HG02759 (cell line): ENCODE measurements around the gene CYGB.

Source experiments
- ATAC-seq: cut with Tn5 transposase; IDR thresholded peaks from one replicate; pipeline ENCODE4 v1.9.1; 2021; ENCODE audit warnings: mild to moderate bottlenecking, moderate library complexity; ENCODE audit not compliant: unreplicated experiment

Gene CYGB

DNA sequence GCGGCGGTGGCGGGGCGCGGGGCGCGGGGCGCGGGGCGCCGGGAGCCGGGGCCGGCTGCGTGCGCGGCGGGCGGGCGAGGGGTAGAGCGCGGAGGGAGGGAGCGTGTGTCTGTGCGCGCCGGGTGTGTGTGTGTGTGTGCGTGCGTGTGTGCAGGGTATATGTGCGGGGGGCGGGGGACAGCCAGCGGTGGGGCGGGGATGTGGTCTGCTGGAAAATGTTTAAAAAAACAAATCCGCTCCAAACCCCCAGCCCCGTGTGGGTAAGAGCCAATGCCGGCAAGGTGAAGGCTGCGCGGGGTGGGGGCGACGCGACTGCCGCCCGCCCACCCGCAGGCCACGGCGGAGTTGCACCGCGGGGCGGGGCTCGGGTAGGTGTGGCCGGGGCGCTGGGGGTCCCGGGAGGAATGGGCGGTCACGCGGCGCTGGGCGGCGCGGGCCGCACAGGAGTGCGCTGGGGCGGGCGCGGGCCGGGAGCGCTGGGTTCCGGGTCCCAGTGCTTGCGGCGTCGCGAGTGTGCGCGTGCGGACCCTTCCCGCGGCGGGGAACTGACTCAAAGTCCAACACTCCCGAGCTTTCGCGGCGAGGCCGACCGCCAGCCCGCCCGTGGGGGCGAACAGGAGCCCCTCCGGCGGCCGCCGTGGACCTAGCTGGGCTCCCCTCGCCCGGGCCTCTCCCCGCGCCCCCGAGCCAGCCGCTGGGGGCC lies at the start of gene CYGB:
Gene CYGB (minus strand): TSS at position 132 of the 703 bp plus-strand sequence. CDS start 167 bp downstream, outside the sequence.
- no peak for ATAC-seq

DNA sequence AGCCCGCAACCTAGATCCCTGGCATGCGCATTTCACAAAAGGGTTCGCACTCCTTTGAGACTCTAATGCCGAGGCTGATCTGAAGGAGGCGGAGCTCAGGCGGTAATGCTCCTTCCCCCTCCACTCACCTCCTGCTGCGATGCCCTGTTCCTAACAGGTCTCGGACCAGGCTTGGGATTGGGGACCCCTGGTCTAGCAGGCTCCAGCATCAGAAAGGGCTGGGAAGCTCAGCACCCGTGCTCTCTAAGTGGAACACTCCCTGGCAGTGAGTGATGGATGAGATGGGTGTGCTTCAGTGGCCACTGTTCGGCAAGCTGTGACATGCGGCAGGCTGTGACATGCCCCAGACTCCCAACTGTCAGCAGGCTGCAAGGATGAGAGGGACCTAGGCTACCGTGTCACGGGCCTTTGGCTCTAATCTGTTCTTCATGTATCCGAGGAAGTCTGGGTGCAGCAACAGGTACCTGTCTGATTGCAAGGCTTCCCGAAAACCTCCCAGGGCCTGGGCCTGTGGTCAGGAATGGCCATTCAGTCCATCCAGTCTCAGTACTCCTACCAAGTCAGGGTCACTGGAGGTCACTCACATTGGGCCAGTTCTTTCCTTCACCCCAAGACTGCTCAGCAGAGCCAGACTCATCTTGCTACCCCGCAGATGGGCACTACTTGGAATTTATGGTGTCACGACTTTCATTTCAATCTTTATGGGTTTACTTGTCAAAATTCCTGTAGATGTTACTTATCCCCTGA lies 49.4 kb upstream of the CYGB start:
- ATAC-seq = no peak

DNA sequence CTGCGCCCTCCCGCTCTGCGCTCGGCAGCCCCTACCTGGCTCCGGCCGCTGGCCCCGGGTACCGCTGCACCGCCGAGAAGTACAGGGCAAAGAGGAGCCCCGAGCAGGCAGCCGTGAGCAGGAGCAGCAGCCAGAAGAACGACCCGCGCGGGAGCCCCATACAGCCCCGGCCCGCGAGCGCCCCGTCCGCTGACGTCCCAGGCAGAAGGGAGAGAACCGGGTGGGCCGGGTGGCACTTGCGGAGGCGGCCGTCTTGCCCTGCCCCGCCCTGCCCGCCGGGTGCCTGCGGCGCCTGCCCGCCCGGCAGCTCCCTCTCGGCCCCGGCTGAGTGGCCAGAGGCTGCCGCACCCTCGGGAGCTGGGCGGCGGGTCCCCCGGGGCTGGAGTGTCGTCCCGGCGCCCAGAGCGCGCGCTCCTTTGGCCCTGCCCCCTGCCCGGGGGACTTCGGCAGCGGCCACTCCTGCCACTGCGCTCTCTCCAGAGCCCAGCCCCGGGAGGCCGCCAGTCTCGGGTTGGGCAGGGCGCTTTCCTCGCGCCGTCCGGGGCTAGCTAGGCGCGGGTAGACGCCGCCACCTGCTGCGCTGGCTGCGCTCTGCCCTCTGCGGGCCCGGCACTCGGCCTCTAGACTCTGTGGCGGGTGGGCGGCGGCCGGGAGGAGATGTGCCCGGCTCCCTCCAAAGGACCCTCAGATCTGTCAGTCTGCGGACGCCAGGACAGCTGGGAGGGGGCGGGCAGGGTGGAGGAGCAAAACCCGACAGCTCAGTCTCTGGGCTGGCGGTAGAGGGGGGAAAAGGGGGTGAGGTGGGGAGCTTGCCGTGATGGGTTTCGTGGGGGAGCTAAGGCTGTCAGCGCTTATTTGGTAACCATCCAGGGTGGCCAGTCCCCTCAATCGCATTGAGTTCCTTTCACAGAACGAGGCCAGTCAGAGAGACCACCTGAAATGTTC lies 48.4 kb upstream of the CYGB start, which contains the start of gene ST6GALNAC2:
Gene ST6GALNAC2 (minus strand): TSS at position 212 of the 945 bp plus-strand sequence. CDS start 52 bp downstream, at position 160.
- no peak for ATAC-seq

DNA sequence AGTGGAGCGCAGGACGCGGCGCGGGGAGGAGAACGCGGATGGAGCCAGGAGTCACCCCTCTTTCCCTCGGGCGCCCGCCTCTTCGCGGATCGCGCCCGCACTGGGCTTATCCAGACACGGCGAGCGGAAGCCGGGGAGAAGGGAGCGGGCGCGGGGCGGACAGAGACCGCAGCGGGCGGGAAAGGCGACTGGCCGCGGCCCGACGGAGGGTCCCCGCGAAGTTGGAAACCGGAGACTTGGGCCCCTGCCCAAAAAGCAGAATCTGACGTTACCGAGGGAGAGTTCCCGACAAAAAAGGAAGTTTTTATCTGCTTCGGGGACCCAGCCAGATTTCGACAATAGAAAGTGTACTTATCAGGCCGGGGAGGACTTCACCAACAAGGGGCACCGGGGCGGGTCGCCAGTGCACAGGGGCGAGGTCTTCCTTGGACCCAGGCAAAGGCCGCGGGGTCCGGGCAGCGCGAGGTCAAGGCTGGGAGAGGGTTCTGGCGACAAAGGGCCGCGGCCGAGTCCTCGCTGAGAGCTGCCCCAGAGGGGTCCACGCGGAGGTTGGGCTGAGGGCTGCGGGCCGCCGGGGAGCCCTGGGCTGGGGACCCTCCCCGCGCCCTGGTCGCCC lies 47.6 kb upstream of the CYGB start:
- ATAC-seq = no peak

DNA sequence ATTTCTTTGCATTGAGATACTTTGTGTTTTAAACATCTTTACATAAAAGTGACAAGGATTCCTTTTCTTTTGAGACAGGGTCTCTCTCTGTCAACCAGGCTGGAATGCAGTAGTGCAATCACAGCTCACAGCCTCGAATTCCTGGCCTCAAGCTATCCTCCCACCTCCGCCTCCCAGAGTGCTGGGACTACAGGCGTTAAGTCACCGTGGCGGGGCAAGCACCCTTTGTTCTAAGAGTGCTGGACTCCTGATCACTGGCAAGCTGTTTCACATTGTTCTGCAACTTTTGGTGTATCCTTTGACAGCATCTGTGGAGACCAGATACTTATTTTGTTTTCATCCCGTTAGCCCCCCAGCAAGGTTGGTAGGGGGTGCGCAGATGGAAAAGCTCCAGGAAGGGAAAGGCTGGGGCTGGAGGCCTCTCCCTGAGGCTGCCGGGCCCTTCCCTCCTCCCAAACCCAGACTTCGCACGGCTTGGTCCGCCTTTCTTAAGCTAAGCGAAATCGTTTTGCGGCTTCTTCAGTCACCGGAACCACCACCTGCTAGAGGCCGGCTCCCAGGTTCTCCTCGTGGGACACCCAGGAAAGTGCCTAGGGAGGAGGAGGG lies 47.0 kb upstream of the CYGB start:
- ATAC-seq = no peak

DNA sequence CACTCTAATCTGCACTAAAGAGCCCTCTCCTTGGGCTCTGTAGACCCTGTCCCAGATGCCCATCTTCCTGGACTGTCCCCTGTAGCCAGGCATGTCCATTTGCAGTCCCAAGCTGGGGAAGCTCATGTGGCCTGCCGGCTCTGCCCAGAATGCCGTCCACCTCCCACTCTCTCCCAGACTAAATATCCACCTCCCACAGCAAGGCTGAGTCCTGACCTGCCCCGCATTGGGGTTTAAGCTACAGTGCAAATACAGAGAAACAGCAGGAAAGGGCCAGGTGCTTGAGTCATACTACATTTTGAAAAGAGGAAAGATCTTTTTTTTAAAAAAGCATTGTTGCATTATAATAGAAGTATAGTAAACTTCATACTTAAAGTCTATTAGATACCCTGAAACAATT lies 45.2 kb upstream of the CYGB start:
- ATAC-seq = no peak

DNA sequence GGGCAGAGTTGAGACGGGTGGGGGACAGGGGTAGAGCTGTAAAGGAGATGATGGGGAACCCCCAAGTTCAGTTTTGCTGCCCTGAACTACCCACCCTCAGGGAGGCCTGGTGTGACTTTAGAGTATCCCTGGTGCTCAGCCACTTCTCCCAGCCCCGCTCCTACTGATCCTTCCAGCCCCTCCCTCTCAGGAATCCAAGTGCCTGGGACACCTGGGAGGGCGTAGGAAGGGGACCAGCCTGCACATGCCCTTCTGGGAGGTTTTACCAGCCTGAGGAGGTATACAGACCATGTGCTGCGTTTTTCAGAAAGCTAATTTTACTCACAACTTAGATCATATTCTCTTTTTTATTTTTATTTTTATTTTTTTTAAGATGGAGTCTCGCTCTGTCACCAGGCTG lies 44.0 kb upstream of the CYGB start:
- no peak for ATAC-seq

DNA sequence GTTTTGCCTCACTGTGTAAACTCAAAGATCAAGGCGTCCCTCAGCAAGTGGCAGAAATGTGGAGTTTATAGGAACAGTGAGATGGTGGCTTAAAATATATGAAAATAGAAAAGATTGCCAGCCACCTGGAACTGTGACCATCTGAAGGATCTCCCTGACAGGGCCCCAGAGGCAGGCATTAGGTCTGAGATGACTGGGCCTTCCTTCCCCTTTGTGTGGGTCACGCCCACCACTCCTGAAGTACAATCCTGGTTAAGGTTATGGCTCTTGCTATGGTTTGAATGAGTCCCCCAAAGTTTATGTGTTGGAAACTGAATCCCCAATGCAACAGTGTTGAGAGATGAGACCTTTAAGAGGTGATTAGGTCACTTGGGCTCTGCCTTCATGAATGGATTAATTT lies 41.8 kb upstream of the CYGB start:
- ATAC-seq = no peak

DNA sequence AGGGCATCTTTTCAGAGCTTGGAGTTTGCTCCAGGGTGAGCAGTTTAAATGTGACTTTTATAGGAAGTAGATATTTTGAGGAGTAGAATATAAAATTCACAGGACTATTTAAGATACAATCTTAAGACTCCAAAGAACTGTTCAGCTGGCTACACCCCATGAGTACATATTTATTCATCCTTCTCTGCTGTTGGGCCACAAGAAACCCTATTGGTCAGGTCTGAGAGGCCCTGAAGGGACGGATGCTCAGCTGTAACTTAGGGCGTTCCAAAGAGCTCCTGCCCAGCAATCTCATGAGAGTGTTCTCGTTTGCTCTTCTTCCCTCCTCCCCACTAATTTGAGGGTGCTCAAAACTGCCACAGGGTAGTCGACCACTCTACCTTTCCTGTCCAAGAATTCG lies 40.9 kb upstream of the CYGB start:
- no peak for ATAC-seq

DNA sequence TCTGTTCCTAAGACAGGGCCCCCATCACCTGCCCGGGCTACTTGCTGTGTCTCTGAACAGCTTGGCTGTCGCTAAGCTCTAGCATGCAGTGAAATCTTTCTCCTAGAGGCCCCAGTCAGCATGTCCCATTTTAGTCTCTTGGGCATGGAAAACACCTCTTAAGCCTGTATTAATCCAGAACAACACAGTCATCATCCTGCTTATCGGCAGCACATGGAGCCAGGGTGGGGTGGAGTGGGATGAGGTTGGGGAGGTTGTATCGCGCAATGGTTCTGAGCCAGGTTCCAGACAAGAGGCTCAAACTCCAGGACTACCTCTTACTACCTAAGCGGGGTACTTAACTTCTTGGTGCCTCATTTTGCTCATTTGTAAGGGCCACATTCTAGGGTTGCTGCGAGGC lies 40.4 kb upstream of the CYGB start:
- ATAC-seq = no peak

DNA sequence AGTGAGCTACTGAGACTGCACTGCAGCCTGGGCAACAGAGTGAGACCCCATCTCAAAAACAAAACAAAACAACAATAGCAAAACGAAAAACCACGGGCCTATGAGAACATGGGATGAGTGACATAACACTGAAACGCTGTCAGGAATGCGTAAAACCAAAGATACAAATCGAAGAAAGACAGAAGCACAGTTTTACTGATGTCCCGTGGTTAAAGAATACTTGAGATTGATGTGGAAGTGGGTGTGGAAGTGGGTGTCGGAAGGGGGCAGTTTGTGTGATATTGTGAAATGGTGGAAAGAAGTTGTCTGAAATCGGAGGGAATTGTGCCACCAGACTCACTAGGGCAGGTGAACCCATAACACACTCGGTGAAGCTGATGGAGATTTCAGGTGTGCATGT lies 38.7 kb upstream of the CYGB start:
- no peak for ATAC-seq

DNA sequence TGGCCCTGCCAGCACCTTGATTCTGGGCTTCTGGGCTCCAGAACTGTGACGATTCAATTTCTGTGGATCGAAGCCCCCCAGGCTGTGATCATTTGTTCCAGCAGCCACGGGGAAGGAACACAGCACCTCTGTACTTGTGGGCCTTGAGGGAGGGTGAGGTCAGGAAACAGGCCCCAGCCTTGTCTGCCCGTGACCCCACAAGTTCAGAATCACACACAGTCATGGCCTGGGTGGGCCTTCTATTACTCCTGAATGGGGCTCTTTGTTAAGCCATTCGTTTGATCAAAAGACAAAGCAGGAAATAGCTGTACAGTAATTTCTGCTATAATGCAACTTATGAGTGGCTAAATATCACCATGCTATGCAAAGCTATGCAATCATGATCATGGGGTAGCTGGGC lies 38.1 kb upstream of the CYGB start:
- no peak for ATAC-seq

DNA sequence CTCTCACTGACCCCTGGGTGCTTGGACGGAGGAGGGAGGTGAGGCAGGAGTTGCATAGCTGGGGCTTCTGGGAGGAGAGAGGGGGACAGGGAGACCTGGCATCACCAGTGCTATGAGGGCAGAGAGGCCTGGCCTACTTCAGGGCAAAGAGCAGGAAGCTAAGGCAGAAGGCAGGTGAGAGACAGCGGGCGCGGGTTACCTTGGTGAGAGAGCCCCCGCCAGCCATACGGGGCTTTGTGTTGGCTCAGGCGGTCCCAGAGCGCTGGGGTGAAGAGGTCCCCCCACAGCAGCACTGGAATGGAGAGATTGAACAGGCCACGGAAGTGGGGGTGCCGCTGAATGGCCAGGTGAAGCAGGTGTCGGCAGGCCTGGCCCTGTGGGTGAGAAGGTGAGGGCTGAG lies 36.7 kb upstream of the CYGB start:
- no peak for ATAC-seq

DNA sequence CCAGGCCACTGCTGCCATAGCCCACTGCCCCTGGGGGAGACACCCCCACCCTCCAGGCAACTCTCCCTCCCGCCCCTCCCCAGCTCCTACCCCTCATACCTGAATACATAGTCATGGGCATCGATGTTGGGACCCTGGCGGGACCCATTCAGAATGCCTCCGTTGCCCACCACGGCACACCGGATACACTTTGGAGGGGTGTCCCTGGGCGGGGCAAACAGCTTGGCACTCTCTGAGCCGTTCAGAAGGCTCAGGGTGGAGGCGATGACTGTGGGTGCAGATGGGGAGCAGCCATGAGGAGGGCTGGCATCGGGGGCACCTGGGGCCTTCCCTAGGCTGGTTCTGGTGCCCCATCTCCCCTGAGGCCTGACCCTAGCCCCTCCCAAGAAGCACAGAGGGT lies 35.6 kb upstream of the CYGB start:
- ATAC-seq = no peak

DNA sequence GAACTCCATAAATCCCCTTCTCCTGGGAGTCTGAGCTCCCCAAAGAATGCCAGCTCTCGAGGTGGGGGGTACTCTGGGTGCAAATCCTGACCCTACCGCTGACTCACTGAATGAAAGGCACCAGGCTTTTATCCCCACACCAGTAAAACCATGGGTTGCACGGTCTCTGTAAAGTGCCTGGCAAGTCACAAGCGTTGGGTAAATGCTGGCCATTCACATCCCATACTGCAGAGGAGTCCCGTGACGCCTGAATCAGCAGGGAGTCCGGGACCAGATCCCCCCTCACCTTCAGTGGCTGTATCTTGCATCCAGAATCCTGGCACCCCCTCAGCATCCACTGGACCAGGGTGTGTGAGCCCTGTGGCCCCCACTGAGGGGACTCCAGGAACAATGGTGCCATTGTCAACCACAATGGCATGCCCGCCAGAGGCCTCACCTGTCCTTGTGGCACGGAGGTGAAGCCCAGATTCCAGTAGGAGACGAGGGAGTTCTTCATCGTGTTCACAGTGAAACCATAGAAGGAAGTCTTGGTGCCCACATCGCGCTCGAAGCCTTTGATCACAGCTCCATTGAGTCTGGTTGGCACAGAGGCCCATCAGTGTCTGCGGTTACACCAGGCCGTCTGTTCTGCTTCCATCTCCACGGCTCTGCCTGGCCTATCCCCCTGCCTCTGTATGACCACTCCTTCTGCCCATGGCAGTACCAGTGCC lies 34.8 kb upstream of the CYGB start:
- no peak for ATAC-seq

DNA sequence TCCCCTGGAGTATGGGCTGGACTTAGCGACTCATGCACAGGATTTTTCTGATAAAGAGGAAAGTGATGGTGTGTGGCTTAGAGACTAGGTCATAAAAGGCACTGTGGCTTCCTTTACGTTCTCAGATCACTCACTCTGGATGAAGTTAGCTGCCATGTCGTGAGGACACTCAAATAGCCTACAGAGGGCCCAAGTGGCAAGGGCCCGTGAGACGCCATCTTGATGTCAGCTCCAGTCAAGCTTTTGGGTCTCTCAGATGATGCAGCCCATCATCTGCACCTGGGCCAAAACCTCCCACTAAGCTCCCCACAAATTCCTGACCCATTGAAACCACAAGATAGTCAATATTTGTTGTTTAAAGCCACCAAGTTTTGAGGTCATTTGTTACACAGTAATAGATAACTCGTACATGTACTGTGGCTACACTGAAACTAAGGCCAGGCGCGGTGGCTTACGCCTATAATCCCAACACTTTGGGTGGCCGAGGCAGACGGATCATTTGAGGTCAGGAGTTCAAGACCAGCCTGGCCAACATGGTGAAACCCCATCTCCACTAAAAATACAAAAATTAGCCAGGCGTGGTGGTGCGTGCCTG lies 33.5 kb upstream of the CYGB start:
- ATAC-seq = no peak

DNA sequence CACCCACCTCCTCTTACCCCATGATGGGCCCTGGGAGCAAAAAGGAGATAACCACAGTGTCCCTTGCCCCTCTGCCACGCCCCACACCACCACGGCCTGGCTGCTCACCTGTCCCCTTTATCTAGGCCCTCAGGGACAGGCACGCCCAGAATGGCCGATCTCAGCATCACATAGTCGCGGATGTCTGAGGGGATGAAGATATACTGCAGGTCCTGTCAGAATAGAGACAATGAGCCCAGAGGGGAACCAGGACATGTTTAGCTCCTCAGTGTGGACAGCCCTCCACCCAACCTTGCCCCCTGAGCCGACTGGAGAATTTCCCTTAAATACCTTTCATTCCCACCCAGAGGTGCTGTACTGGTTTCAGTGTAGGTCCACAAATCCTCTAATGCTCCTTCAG lies 32.9 kb upstream of the CYGB start:
- no peak for ATAC-seq

DNA sequence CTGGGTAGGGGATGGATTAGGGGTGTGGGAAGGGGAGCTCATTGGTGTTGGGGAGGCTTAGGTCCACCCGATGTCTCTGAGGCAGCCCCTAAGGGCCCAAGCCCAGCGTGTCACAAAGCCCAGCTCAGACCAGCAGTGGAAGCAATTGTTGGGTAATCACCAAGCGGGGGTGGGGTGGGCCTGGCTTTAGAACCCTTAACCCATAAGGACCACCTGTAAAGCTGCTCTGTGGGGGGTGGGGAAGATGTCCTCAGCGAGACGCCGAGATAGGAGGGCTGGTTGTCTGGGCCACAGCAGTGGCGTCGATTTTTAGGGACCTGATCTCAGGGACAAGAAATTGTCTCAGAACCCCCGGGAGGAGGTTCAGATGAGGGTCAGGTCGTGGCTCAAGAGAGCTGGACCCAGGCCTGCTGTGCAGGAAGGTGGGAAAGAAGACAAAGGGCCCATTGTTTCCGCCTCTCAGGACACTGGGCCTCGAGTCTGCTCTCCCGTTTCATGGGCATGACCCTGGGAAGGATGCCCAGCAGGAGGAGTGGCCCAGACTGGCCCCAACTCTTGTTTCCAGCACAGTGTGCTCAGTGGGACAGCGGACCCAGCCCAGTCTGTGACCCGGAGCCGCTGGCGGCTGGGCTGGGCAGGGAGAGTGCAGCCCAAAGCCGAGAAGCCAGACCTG lies 32.2 kb upstream of the CYGB start:
- no peak for ATAC-seq

DNA sequence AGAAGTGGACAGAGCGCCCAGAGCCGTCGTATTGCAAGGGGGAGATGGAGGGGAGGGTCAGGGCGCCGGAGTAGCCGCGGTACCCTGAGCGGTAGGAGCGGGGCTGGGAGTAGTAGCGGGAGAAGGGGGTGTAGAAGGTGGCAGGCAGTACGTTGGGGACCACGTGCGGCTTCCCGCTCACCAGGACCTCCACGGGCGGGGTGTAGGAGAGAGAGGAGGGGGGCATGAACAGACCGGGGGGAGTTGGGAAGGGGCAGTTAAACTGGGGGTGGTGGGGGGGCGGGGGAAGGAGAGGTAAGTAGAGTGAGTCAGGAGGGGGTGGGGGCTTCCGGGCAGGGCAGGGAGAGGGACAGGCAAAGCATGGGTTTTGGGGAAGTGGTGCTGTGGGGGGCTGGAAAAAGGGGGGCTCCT lies 31.3 kb upstream of the CYGB start:
- ATAC-seq = no peak
